PC-3 (cell line): ENCODE measurements around the gene NPAS1. TPM values are rescaled to one million over a fixed set of nuclear protein-coding genes. Genes with fewer than 3 reads are reported as not detected.

Source experiments
- ATAC-seq: fragments of 200-7000 bp; cut with Tn5 transposase; 2 replicates; pipeline ENCODE4 v1.9.1; 2020; ENCODE audit warnings: mild to moderate bottlenecking, moderate library complexity
- BruUV-seq: library from RNA; stranded (reverse); fragments of 400-500 nt; replicated peaks from 2 replicates; lab custom pipeline; 2021; lab: Mats Ljungman, UMichigan
- CTCF ChIA-PET: fragments of 300-600 bp; sonication (Branson Sonifier 250); formaldehyde crosslinking; loops from one replicate; lab custom pipeline; 2022; ENCODE audit warnings: antibody characterized with exemption; lab: Charles Lee
- POLR2A ChIA-PET: fragments of 300-600 bp; sonication (Branson Sonifier 250); formaldehyde crosslinking; loops from one replicate; lab custom pipeline; 2022; ENCODE audit warnings: antibody characterized with exemption; ENCODE audit not compliant: unreplicated experiment; lab: Charles Lee
- DNase-seq: peaks from one replicate; pipeline ENCODE4 v3.0.0-alpha.2; 2015
- H2AFZ ChIP-seq: fragments of 300-600 bp; sonication (generic); 2 replicates; pipeline ENCODE4 v1.6.0; 2016; ENCODE audit warnings: antibody characterized with exemption, low read length
- H3F3A ChIP-seq: fragments of 300-600 bp; sonication (generic); one replicate; pipeline ENCODE4 v1.6.0; 2017; ENCODE audit warnings: antibody characterized with exemption, low read length, control low read depth, mild to moderate bottlenecking; ENCODE audit not compliant: unreplicated experiment
- H3K27ac ChIP-seq: fragments of 300-600 bp; sonication (generic); 2 replicates; pipeline ENCODE4 v1.5.1; 2016; ENCODE audit warnings: mild to moderate bottlenecking, low read length
- H3K27me3 ChIP-seq: fragments of 300-600 bp; sonication (generic); 2 replicates; pipeline ENCODE4 v1.6.1; 2016; ENCODE audit warnings: low read length, mixed read lengths
- H3K36me3 ChIP-seq: fragments of 300-600 bp; sonication (generic); 2 replicates; pipeline ENCODE4 v1.6.1; 2016; ENCODE audit warnings: low read depth, mixed run types, low read length, mixed read lengths
- H3K4me1 ChIP-seq: fragments of 300-600 bp; sonication (generic); 2 replicates; pipeline ENCODE4 v1.5.1; 2016; ENCODE audit warnings: low read length; ENCODE audit not compliant: insufficient read depth
- H3K4me2 ChIP-seq: fragments of 300-600 bp; sonication (generic); 2 replicates; pipeline ENCODE4 v1.6.0; 2016; ENCODE audit warnings: low read length
- H3K4me3 ChIP-seq: fragments of 300-600 bp; sonication (generic); 2 replicates; pipeline ENCODE4 v1.5.1; 2016; ENCODE audit warnings: mild to moderate bottlenecking, low read length, mixed read lengths
- H3K79me2 ChIP-seq: fragments of 300-600 bp; sonication (generic); 2 replicates; pipeline ENCODE4 v1.6.1; 2017; ENCODE audit warnings: low read length, mixed read lengths
- H3K9ac ChIP-seq: fragments of 300-600 bp; sonication (generic); 2 replicates; pipeline ENCODE4 v1.6.0; 2016; ENCODE audit warnings: mild to moderate bottlenecking, low read length
- H3K9me2 ChIP-seq: fragments of 300-600 bp; sonication (generic); replicated peaks from 2 replicates; pipeline ENCODE4 v1.6.1; 2016; ENCODE audit warnings: mixed run types, low read length, mixed read lengths
- H3K9me3 ChIP-seq: fragments of 300-600 bp; sonication (generic); 2 replicates; pipeline ENCODE4 v1.6.1; 2016; ENCODE audit warnings: low read length, mixed read lengths
- H4K20me1 ChIP-seq: fragments of 300-600 bp; sonication (generic); 2 replicates; pipeline ENCODE4 v1.6.1; 2016; ENCODE audit warnings: low read length, mixed read lengths
- CTCF ChIP-seq: fragments of 300-600 bp; sonication (generic); conservative IDR thresholded peaks from 2 replicates; pipeline ENCODE4 v1.5.1; 2017; ENCODE audit warnings: antibody characterized with exemption, low read depth, mild to moderate bottlenecking, low read length
- EZH2 ChIP-seq: fragments of 300-600 bp; sonication (generic); IDR thresholded peaks from one replicate; pipeline ENCODE4 v1.6.1; 2017; ENCODE audit warnings: antibody characterized with exemption, mild to moderate bottlenecking, low read length; ENCODE audit not compliant: unreplicated experiment
- EZH2phosphoT487 ChIP-seq: fragments of 300-600 bp; sonication (generic); IDR thresholded peaks from 2 replicates; pipeline ENCODE4 v1.6.1; 2018; ENCODE audit warnings: mild to moderate bottlenecking, antibody characterized with exemption, low read length, borderline replicate concordance
- intact Hi-C: fragments of 100-400 bp; cut with micrococcal nuclease; formaldehyde crosslinking; loops from 2 replicates; pipeline ENCODE4 v1.9.0; 2023
- total RNA-seq: library from RNA; depleted of rRNA; stranded (reverse); fragments of >200 nt; gene quantifications from 2 replicates; pipeline ENCODE4 v1.2.3, GENCODE V29; 2014

NPAS1 gene
- total RNA-seq, 1 experiment from 2014 or later: 1.6 TPM

DNA sequence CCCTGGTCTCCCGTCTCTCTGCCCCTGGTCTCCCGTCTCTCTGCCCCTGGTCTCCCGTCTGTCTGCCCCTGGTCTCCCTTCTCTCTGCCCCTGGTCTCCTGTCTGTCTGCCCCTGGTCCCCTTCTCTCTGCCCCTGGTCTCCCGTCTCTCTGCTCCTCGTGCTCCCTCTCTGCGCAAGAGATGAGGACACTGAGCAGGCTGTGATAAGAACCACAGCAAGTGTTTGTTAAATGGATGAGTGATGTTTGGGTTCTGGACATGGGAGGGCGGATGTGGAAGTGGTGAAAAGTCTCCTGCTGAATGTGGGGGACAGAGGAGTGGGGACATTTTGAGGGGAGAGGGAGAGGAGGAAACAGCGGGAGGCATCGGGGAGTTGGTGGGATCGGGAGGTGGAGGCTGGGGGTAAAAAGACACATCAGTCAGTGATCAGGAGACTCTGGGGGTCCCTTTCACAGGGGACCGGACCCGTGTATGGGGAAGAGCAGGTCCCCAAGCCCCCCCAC lies 8.0 kb downstream of the NPAS1 start:
- Histone ChIP-seq H3K9ac (no peak overlapping the region), H3K4me3 (no peak overlapping the region), H2AFZ (no peak overlapping the region), H3K9me2 (no peaks in the 10 kb centered on the region), H3K4me1 (no peaks in the 10 kb centered on the region), H3K79me2 (no peaks in the 10 kb centered on the region), H4K20me1 (no peaks in the 10 kb centered on the region), H3K36me3 (no peaks in the 10 kb centered on the region), H3K4me2 (no peak overlapping the region), H3K27ac (no peak overlapping the region), H3K27me3 (peaks cover 22% of the 10 kb centered on the region), H3K9me3 (no peaks in the 10 kb centered on the region), H3F3A (no peaks in the 10 kb centered on the region)
- DNase-seq: no peak
- CTCF ChIA-PET: no interaction called here
- TF ChIP-seq EZH2 (peak; percentile 36), CTCF (no peak)
- BruUV-seq: no TSS peak
- POLR2A ChIA-PET: no interaction called here
- intact Hi-C loops: no loop called here
- no peak for ATAC-seq

- Histone ChIP-seq H4K20me1 (no peaks in the 10 kb centered on the region), H3K79me2 (no peaks in the 10 kb centered on the region), H3K9me3 (no peaks in the 10 kb centered on the region), H3K9me2 (no peaks in the 10 kb centered on the region), H3F3A (no peaks in the 10 kb centered on the region), H3K4me3 (no peak overlapping the region), H3K36me3 (no peaks in the 10 kb centered on the region), H2AFZ (no peak overlapping the region), H3K4me2 (no peak overlapping the region), H3K27me3 (peaks cover 16% of the 10 kb centered on the region), H3K4me1 (no peaks in the 10 kb centered on the region), H3K9ac (no peak overlapping the region), H3K27ac (no peak overlapping the region)
- no peak for ATAC-seq
- CTCF ChIA-PET: no interaction called here
- no TSS peak for BruUV-seq
- POLR2A ChIA-PET: no interaction called here
- intact Hi-C loops: no loop called here
- no peak for DNase-seq
- TF ChIP-seq EZH2phosphoT487 (no peak), CTCF (no peak), EZH2 (no peak)
Observed at GRCh38 chr19:47028195-47028601, 8.6 kb downstream of the NPAS1 start.

- no TSS peak for BruUV-seq
- CTCF ChIA-PET: no interaction called here
- H3K4me2 ChIP-seq: peak overlapping the region; percentile 44; the same call in 1 of the 2 replicates
Observed at GRCh38 chr19:47032171-47032811, 12.7 kb downstream of the NPAS1 start.

More at GRCh38 chr19:47032171-47032811, 12.7 kb downstream of the NPAS1 start:
- Histone ChIP-seq H3K36me3 (no peaks in the 10 kb centered on the region), H2AFZ (no peak overlapping the region), H3K9ac (no peak overlapping the region), H3K79me2 (no peaks in the 10 kb centered on the region), H3K27me3 (peaks cover 12% of the 10 kb centered on the region), H3K27ac (no peak overlapping the region), H3F3A (no peaks in the 10 kb centered on the region), H3K9me2 (no peaks in the 10 kb centered on the region), H3K4me1 (peaks cover 7% of the 10 kb centered on the region; the same call in 1 of the 2 replicates), H4K20me1 (no peaks in the 10 kb centered on the region), H3K4me3 (no peak overlapping the region), H3K9me3 (no peaks in the 10 kb centered on the region)
- intact Hi-C loops: loop anchor here (1.0 kb wide), 1 partner anchor 19 kb away; no protein-coding TSS in a partner anchor
- POLR2A ChIA-PET: no interaction called here
- DNase-seq (peak; percentile 56), ATAC-seq (peak; percentile 17; the same call in 1 of the 2 replicates)
- TF ChIP-seq EZH2phosphoT487: no peak
- peak; percentile 77 for TF ChIP-seq CTCF
